ENCODE results near the gene SAFB.

GRCh38 chr19:5683177-5683886, 60.4 kb downstream of the SAFB start:
- no peak for TF ChIP-seq CTCF (IDR thresholded peaks at IDR 0.05)
- TF ChIP-seq ZFX (IDR thresholded peaks at IDR 0.05; ENCODE audit: borderline replicate concordance) = no peak
